ENCODE data around the gene SERTAD4. TPM values are rescaled to one million over a fixed set of nuclear protein-coding genes. Genes with fewer than 3 reads are reported as not detected.

The SERTAD4 gene
- total RNA-seq, result 0.18 TPM in 1 of 2 replicates, not detected in the other

GRCh38 chr1:210232511-210233215 is at the start of gene SERTAD4:
Gene SERTAD4, plus strand, starts transcription at chr1:210232796. Its CDS starts 5,165 bp downstream, at chr1:210237961.

Other genes with a start within 250 kb of the SERTAD4 start
- 2.5 and 5.3 TPM in 2 replicates for gene HHAT, start 96.1 kb downstream of the SERTAD4 start, total RNA-seq